HL-60/S4 treated with retinoic acid at 250 ng/mL for 4 days and 3 days (cell line): ENCODE data around the gene GJD4.

Source experiments
- in situ Hi-C: fragments of 300-500 bp; cut with MboI; formaldehyde crosslinking; loops from 2 replicates; pipeline ENCODE4 v1.7.0; 2022; ENCODE audit warnings: low sequenced_read_pairs

Gene GJD4

DNA sequence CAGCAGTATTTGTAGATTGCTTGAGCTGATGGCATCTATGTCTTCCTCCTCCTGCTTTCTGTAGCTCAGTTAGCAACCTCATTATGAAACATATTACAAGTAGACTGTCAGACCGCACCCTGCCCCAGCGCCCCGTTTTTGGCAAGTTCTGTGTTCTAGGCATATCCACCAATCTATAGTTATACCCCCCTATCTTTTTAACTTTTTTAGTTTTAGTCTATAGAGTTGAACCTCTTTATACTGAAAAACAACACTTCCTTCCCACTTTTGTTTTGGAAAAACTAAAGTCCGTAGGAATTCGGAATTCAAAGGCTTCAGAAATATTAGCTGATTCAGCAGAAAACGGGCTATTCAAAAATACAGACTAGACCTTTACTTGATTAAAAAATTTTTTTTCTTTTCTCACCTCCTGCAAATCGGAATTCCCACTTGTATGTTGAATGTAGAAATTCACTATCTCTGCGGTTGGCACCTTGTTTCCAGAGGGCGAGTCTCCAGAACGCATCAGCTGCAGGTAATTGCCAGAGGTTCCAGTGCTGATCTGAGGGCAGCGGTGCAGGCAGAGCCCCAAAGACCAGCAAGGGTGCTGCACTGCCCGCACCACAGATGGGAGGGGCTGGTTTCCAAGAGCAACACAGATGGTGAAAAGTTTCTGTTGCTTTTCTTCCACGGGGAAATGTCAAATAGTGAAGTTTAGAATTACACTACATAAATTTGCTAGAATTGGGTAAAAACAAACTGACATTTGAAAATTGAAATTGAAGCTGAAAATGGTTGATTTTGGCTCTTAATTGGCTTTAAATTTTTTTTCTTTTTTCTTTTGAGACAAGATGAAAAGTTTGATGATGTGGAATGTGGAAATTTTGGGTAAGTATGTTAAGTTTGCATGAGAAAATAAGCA lies 39.2 kb downstream of the GJD4 start:
- in situ Hi-C loops = no loop called here

DNA sequence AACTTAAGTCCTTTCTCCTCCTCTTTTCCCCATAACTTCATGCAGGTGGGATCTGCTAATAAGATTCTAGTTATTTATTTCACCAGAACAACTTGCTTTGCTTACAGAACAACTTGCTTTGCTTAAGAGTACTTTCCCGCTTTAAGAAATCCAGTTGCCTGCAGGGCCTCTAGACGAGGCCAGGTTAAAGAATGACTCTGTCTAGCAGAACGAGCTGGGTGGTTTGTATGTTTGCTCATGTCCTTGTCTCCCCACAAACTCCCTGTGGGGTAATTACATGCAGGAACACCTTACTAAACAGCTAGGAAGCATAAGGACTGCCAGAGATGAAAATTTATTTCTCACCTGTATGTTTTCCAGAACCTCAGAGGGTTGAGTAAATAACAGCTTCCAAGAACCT lies 45.8 kb downstream of the GJD4 start:
- in situ Hi-C loops = no loop called here

DNA sequence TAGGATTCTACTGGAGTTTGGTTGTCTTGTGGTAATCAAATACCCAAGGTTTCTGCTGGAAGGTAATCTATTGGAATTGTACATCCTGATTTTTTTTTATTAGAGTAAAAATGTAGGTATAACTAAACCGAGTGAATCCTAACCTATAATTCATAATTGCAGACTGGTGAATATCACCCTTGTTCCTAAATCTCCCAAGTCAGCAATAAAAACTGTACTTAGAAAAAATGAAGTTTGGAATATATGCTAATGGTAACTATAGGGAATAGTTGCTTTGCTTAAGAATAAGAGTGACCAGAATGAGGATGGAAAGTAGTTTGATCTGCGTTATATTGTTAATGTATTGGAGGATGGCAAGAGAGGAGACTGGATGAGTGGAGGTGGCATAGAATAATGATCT lies 47.7 kb downstream of the GJD4 start:
- in situ Hi-C loops = no loop called here

DNA sequence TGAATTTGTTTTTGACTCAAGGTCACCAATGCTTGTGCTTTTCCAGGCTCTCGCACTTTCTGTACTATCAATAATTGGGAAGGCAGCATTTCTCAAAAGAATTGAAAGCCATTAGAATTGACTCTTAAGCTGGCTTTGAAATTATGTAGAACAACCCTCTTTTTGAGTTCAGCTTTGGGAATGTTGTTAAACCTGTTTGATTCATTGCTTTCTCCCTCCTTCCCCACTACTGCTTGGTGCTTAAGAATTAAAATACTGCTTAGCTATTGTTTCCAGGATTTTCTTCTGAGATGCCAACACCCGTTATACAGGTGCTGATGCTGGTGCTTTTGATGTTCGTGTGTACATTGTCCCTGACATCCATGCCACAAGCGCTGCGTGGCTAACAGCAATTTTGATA lies 52.5 kb downstream of the GJD4 start:
- in situ Hi-C loops = no loop called here
